GM19328 (cell line): ENCODE measurements around the gene IDI1.
"Not testable (repeated sequence)": the region's sequence is repeated elsewhere in the genome, so short reads cannot be mapped to it uniquely, and the experiment has no call there.

Experiments
- ATAC-seq: cut with Tn5 transposase; IDR thresholded peaks from one replicate; pipeline ENCODE4 v1.9.1; 2021; ENCODE audit warnings: mild to moderate bottlenecking, moderate library complexity; ENCODE audit not compliant: unreplicated experiment

Gene IDI1

DNA sequence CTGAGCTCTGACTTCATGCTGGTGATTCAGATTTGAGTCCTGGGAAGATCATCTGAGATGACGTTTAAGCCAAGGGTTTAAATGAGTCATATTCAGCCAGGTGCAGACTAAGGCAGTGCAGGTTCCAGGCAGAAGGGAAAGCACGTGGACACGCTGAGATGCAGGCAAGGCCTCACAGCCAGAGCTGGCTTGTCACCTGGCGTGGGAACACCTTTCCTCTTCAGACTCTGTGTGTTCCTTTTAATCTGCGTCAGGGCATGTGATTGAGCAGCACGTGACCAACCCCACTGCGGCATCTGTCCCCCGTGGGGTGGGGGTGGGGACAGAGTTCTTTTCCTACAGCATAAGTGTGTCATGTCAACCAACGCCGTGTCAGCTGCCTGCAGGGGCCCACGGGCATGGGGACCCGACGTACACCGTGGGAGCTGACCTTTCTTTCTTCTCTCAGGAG, 12.6 kb downstream of the IDI1 start:
- ATAC-seq = peak; percentile 72

GRCh38 chr10:1035201-1035600, 13.7 kb downstream of the IDI1 start:
- no peak for ATAC-seq

GRCh38 chr10:1034758-1035157, 14.2 kb downstream of the IDI1 start:
- no peak for ATAC-seq

DNA sequence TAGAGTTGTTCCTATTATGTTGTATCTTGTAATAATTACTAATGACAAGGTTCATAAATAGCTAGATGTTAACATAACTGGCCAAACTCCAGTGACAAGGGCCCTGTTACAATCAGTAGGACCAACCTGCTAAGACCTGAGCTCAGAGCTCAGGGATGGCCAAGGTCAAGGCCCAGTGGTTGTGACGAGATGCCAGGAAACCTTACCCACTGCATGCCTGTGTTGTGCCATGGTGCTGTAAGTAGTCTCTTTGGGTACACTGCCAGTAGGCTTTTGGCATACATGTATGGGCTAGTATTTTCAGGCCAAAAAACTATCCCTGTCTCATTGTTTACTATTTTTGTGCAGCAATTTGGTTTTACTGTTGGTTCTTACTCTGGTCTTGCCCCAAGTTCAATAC, 15.3 kb downstream of the IDI1 start:
- ATAC-seq = no peak

- no peak for ATAC-seq
These were observed 19.1 kb downstream of the IDI1 start for GRCh38 chr10:1029838-1030237.

DNA sequence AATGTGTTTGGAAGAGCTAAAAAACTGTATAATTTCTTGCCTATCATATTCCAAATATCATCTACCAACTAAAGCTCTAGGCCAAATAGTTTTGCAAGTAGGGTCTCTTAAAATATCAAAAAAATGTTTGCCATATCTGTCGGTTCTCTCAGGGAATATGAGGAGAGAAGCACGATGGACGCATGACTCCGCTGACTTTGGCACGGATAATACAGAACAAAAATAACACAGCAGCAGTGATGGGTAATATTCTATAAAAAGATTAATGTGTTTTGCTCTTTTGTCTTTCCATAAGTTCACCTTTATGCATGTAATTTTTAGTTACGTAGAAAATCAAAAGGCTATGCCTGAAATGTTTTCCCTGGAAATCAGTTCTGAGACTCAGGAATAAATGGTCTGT, 22.3 kb downstream of the IDI1 start:
- ATAC-seq = no peak

- no peak for ATAC-seq
These were observed 23.2 kb downstream of the IDI1 start, which contains the start of gene IDI2 for GRCh38 chr10:1025683-1026082. Gene IDI2, minus strand, starts transcription at chr10:1025859. Its CDS starts 1,136 bp downstream, at chr10:1024723.

DNA sequence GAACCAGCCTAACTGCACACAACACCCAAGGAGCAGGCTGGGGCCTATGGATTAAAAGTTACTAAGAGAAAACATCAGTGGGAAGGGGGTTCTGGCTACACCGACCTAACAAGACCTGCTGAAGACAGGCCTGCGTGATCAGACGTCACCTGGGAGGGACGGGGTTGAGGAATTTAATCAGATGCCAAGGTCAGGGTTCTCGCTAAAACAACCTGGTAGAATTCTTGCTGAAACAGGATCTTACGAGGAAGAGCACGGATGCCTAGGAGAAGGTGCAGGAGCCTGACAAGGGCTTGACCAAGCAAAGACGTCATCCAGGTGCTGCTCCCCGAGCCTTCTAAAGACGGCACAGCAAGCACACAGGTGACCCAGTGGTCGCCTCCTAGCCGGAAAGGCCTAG, 24.8 kb downstream of the IDI1 start:
- ATAC-seq = no peak

- no peak for ATAC-seq
These were observed 26.5 kb downstream of the IDI1 start for GRCh38 chr10:1022413-1022812.

GRCh38 chr10:1020958-1021357, 28.0 kb downstream of the IDI1 start:
- no peak for ATAC-seq

DNA sequence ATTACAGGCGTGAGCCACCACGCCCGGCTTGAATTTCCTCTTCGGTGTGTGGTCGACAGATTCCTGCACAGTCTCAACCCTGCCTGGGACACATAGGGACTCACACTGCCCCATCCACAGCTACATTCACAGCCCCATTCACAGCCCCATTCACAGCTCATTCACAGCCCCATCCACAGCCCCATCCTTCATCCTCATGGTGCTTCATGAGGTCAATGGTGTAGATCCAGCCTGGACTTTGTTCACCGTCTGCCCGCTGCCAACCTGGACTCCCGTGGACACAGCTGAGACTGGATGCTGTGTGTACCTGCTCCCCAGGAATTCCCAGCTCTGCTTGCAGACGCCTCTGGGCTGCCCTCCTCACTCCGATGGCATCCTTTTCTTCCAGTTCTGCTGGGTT, 28.5 kb downstream of the IDI1 start:
- ATAC-seq = no peak

- no peak for ATAC-seq
These were observed 29.6 kb downstream of the IDI1 start for GRCh38 chr10:1019362-1019761.

DNA sequence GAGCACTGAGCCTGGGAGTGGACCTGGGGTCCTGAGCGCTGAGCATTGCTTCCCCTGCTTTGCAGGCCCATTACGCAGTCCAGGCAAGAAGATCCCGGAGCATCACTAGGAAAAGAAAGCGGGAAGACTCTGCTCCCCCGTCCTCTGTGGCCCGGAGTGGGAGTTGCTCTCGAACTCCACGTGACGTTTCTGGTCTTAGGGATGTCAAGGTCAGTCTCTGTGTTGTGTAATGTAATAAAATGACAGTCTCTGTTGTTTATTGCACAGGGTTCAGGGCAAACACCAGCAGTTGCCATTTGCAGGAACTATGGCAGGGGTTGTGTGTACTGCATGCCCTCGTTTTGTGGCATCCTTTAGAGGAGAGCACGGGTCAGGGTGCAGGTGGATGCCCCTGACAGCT, 33.2 kb downstream of the IDI1 start:
- ATAC-seq = no peak

DNA sequence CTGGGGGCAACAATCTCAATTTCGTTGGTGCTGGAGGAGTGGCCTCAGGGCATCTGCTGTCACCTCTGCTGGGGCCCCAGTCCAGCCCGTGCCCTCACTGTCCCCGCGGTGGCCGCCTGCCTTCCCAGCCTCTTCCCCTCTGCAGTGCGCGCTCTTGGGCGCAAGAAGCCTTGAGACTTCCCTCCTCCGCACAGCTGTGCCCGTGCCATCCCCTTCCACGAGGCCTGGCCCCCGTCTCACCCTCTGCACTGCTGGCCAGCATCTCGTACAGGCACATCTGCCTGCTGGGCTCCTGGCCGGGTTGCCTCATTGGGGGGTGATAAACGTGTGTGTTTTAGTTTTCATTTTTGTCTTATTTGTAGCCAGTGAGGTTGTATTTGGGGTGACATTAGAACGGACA, 37.2 kb downstream of the IDI1 start:
- no peak for ATAC-seq

GRCh38 chr10:1010703-1011102, 38.2 kb downstream of the IDI1 start:
- no peak for ATAC-seq

DNA sequence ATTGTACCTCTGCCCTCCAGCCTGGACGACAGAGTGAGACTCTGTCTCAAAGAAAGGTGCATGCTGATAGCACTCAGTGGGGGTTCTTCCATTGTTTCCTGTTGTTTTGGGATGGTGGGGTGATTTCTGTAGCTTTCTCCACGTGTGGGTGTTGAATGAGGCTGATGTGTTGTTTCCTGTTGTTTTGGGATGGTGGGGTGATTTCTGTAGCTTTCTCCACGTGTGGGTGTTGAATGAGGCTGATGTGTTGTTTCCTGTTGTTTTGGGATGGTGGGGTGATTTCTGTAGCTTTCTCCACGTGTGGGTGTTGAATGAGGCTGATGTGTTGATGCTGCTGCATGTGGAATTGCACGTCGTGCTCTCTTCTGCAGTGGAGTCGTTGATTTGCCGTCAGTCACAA, 39.0 kb downstream of the IDI1 start:
- not testable (repeated sequence) for ATAC-seq

DNA sequence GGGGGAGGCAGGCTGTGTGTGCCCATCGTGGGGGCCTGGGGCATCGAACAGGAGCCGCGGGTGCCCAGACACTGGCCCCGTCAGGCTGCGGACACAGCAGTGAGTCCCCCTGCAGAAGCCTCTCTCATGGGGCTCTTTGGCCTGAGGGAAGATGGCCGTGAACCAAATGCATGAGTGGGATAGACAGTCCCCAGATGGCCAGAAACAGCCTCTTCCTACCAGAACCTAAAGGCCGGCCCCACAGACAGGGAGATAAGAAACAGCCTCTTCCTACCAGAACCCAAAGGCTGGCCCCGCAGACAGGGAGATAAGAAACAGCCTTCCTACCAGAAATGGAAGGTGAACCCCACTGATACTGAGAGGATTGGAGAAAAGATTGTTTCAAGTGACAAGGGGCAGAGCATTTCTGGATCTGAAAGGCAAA, 39.8 kb downstream of the IDI1 start:
- ATAC-seq = no peak

DNA sequence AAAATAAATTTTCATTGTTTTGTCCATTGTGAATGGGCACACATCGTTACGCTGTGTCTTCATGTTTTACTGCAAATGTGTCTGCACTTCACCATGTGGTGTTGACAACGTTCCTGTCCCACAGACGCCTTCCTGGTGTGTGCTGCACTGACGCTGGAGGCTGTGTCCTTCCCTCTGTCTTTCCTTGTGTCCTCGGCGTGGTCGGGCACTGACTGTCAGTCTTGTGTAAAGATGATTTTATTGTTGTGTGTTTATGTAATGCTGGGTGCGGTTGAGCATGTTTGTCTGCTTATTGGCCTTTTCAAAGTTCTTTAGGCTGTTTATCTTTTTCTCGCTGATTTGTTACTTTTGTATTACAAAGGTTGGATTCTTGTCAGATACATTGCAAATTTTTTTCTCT, 41.3 kb downstream of the IDI1 start:
- no peak for ATAC-seq

DNA sequence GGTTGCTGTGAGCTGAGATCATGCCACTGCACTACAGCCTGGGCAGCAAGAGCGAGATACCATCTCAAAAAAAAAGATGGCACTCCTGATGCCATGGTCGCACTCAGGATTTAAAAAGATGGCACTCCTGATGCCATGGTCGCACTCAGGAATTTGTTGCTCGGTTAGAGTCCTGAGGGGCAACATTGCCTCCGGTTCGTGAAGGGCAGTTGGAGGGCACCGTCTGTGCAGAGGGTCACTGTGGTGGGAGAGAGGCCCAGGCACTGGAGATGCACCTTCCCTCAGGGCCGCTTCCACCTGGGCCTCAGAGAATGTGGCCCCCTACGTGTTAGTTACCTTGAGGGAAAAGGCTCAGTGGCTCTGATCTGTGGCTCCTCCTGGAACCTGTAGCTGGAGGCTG, 42.3 kb downstream of the IDI1 start:
- no peak for ATAC-seq

- no peak for ATAC-seq
These were observed 44.8 kb downstream of the IDI1 start for GRCh38 chr10:1003884-1004670.

- ATAC-seq = no peak
These were observed 46.4 kb downstream of the IDI1 start for GRCh38 chr10:1002425-1003006.

GRCh38 chr10:997266-998022, 51.5 kb downstream of the IDI1 start:
- ATAC-seq = no peak
